Fibroblast of skin of scalp (primary cell): ENCODE measurements around the gene SH3PXD2B.
"Not testable (repeated sequence)": the region's sequence is repeated elsewhere in the genome, so short reads cannot be mapped to it uniquely, and the experiment has no call there.

Experiments
- DNase-seq: peaks from one replicate; pipeline ENCODE4 v3.0.0-alpha.2; 2013

SH3PXD2B gene

GRCh38 chr5:172417983-172418630 lies 36.2 kb downstream of the SH3PXD2B start:
- DNase-seq: peak; percentile 97

- DNase-seq: no peak
Observed at GRCh38 chr5:172417130-172417841, 37.0 kb downstream of the SH3PXD2B start.

- DNase-seq: no peak
Observed at GRCh38 chr5:172415362-172416275, 38.7 kb downstream of the SH3PXD2B start.

- peak; percentile 58 for DNase-seq
Observed at GRCh38 chr5:172414531-172415361, 39.6 kb downstream of the SH3PXD2B start.

DNA sequence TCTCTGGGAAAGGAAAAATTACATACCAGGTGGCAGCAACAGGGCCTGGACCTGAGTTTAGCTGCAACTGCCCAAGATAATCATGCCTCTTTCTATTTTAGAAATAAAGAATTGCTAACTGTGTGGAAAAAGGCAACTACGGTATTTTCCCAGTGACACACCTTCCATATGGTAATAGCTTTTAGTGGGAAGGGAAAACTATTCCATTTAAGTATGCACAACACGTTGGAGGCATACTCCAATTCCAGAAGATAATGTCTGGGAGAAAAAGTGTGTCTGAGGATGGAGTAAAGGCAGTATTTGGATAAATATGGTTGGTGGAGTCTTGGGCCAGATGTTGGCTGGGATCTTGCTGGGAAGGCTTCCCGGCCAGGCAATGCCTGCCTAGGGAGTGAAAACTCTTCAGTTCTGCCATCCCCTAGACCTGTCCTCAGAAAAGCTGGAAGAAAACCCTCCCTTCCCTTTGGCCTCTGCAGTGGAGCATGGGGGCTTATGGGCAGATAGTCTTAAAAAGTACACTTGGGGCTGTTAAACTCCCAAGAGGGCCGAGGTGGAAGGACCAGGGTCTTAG lies 40.6 kb downstream of the SH3PXD2B start:
- no peak for DNase-seq

DNA sequence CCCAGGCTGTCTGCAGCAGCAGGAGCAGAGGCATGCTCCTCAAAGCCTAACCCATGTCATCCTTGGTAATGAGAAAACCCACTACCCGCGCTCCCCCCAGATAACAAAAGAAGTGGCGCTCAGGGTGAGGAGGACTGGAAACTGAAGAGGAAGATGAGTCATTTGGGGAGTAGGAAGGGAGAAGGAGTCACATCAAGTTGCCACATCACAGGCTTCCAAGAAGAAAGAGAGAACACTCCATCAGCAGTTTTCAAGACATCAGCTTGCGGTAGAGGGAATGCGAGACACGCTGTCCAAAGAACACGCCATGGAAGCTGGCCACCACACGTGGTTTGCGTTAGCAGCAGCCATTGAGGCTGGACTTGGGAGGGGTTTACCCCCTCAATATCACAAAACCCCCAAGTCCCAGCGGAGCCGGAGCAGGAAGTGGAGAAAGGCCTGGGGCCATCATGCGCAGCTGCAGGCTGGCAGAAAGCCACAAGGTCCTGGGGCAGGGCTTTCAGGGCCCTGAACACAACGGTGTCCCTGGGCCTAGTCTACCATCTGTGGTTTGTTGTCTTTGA lies 41.5 kb downstream of the SH3PXD2B start:
- peak; percentile 99 for DNase-seq

DNA sequence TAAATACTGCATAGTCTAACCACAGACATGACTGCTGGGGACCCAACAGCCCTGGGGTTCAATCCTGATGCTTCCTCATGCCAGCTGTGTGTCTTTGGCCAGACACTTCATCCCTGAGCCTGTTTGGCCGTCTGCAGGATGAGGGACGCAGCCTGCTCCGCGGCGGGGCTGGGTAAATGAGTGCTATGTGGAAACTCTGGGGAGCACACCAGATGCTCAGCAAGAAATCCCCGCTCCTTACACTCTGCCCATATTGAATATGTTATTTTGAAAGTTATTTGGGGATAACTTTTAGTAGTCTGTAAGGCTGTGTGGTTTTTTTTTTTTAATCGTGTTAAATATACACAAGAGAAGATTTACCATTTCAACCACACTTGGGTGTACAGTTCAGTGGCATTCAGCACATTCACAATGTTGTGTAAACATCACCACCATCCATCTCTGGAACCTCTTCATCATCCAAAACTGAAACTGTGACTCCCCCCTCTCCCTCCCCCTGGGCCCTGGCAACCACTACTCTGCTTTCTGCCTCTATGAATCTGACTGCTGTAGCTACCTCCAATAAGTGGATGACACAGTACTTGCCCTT lies 42.7 kb downstream of the SH3PXD2B start:
- DNase-seq: peak; percentile 49

DNA sequence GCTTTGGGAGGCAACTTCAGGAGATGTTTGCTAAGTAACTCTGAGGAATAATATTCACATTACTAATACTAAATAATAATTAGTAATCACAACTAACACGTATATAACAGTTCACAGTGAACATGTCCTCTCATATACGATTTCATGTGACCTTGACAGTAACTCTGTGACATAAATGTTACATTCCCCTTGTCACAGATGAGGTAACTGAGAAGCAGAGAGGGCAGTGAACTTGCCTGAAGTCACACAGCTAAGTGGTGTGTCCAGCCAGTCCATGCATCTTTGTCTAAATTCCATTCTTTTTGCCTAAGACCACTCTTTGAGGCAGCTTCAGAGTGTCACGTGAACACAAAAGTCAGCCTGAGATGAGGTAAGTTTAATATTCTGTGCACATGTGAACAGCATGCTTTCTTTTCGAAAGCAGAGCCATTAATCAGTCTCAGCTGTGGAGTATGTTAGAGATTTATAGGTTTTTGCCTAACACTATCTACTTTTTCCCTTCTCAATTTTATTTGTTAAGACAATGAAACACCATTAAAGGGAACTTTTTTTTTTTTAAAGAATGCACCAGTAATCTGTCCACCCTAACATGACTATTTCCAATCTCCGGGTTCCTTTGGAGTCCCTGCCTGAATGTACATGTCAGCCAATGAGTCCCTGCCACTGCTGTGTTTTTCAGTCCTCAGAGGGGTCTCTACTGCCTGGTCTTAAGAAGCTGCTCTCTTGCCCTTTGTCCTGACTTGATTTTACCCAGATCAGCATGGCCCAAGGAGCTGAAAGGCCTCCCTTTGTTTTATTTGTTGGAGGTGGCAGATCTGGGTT lies 43.5 kb downstream of the SH3PXD2B start:
- DNase-seq: peak; percentile 67

GRCh38 chr5:172410160-172410559 lies 44.2 kb downstream of the SH3PXD2B start:
- DNase-seq: peak; percentile 67

- not testable (repeated sequence) for DNase-seq
Observed at GRCh38 chr5:172409477-172409876, 44.8 kb downstream of the SH3PXD2B start.

- no peak for DNase-seq
Observed at GRCh38 chr5:172407822-172408221, 46.5 kb downstream of the SH3PXD2B start.

DNA sequence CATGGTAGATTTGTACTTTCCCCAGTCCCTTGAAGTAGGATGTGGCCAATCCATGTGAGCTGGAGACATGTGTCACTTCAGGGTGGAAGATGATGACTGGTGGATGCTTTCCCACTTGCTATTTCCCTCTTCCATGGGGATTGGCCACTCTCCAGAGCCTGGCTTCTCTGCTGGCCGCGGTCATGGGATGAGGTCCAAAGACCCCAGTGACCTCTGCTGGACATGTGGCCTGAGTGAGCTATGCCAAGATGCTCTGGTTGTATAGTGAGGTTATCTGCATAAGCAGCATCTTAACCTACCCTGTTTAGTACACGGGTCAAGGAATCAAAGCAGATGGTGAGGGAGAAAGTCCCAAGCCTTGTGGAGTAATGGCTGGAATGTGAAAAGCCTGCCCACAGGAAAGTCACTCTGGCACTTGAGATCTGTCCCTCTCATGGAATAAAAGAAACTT lies 47.1 kb downstream of the SH3PXD2B start:
- no peak for DNase-seq

GRCh38 chr5:172405226-172406107 lies 48.9 kb downstream of the SH3PXD2B start:
- no peak for DNase-seq

- no peak for DNase-seq
Observed at GRCh38 chr5:172404746-172405145, 49.6 kb downstream of the SH3PXD2B start.

DNA sequence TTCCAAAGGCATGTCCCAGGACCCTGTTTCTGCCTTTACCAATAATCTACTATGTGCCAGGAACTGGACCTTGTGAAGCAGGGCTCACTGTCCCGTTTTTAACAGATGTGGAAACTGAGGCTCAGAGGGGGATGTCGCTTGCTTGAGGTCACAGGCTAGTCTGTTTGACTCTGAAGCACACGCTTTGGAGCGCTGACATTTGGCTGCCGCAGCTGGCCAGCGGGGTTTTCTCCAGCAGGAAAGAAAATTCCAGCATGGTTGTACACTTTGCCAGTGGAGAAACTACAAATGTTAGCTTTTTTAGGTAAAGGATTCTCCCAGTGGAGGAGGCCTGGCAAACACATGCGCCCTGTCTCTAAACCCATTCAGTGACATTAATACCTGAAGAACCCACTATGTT lies 50.5 kb downstream of the SH3PXD2B start:
- DNase-seq: no peak

DNA sequence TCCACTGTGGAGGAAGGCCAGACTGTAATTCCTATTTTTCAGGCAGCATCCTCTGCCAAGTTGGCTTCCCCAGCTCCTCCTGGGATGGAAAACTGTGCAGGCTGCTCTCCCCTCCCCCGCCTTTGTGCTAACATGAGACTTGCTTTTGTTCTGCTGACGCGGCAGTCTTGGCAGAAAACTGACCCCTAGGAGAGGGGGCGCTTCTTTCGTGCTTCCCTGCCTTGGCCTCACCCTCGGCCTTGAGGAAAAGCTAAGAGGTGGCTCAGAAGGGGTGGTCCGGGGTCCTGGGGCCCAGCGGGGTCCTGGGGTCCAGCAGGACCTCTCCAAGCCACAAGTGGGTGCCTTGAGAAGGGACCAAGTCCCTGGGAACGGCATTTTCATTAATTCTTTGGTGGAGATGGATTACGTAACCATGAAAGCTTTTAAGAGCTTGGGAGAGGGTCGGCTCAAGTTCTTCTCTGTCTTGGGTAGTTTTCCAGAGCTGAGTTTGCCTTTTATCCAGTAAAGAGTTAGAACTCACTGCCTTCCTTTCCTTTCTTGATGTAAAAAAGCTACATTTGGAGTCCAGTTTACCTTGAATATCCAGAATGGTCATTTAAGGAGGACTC lies 51.0 kb downstream of the SH3PXD2B start:
- DNase-seq: peak; percentile 67

DNA sequence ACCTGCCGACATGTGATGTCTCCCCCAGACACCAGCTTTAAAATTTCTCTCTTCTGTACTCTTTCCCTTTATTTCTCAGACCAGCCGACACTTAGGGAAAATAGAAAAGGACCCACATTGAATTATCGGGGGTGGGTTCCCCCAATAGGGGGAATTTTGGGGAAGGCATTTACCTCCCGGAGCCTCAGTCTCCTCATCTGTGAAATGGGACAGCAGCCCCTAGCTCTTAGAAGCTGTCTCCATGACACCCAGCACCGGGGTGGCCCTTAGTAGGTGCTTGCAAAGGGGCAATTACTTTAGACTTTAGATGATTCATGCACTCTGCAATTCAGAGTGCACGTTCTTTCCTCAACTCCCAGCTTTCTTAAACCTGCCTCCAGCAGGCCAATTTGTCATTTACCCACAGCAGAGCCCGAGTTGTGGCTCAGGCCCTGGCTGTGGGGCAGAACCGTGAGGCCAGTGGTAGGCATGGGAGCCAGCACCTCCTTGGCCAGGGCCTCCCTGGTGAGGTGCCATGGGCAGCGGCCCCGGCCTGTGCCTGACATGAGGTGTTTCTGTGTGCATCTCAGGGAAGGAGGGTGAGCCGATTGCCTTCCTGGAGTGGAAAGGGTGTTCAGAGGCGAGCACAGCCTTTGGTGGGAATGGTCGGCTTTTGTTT lies 51.7 kb downstream of the SH3PXD2B start:
- DNase-seq: no peak

DNA sequence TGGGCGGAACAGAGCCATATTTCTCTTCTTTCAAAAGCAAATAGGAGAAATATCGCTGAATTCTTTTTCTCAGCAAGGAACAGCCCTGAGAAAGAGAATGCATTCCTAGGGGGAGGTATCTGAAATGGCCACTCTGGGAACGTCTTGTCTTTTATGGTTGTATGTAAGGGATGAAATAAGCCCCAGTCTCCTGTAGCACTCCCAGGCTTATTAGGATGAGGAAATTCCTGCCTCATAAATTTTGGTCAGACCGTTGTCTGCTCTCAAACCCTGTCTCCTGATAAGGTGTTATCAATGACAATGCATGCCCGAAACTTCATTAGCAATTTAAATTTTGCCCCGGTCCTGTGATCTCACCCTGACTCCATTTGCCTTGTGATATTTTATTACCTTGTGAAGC lies 52.3 kb downstream of the SH3PXD2B start:
- DNase-seq: not testable (repeated sequence)
